ENCODE results near the gene CLCN2. TPM values are rescaled to one million over a fixed set of nuclear protein-coding genes. Genes with fewer than 3 reads are reported as not detected.
"Not testable (repeated sequence)": the region's sequence is repeated elsewhere in the genome, so short reads cannot be mapped to it uniquely, and the experiment has no call there.

Gene CLCN2
- total RNA-seq, 1 donor = 3.5 TPM

- peak in 1 of 3 donors; percentile 42 for DNase-seq (ENCODE audit: low read depth in 2 of 3, low spot score in 2 of 3)
Observed at GRCh38 chr3:184347321-184348056, 13.9 kb downstream of the CLCN2 start.

- no peak for DNase-seq (ENCODE audit: low read depth in 2 of 3, low spot score in 2 of 3)
Observed at GRCh38 chr3:184346480-184347190, 14.8 kb downstream of the CLCN2 start.

- DNase-seq (ENCODE audit: low read depth in 2 of 3, low spot score in 2 of 3) = peak in 2 of 3 donors; percentile 40 to 54
Observed at GRCh38 chr3:184345317-184346144, 15.9 kb downstream of the CLCN2 start.

GRCh38 chr3:184344579-184345316 is 16.7 kb downstream of the CLCN2 start:
- DNase-seq (ENCODE audit: low read depth in 2 of 3, low spot score in 2 of 3) = no peak

- DNase-seq (ENCODE audit: low read depth in 2 of 3, low spot score in 2 of 3) = no peak
Observed at GRCh38 chr3:184343200-184343876, 18.1 kb downstream of the CLCN2 start.

GRCh38 chr3:184341925-184342324 is 19.5 kb downstream of the CLCN2 start:
- DNase-seq (ENCODE audit: low read depth in 2 of 3, low spot score in 2 of 3) = no peak

GRCh38 chr3:184339451-184340135 is 21.8 kb downstream of the CLCN2 start:
- not testable (repeated sequence) for DNase-seq (ENCODE audit: low read depth in 2 of 3, low spot score in 2 of 3)

- DNase-seq (ENCODE audit: low read depth in 2 of 3, low spot score in 2 of 3) = no peak
Observed at GRCh38 chr3:184339001-184339400, 22.4 kb downstream of the CLCN2 start.

GRCh38 chr3:184338511-184338945 is 22.9 kb downstream of the CLCN2 start:
- DNase-seq (ENCODE audit: low read depth in 2 of 3, low spot score in 2 of 3) = no peak

- no peak for DNase-seq (ENCODE audit: low read depth in 2 of 3, low spot score in 2 of 3)
Observed at GRCh38 chr3:184337981-184338380, 23.4 kb downstream of the CLCN2 start.

- DNase-seq (ENCODE audit: low read depth in 2 of 3, low spot score in 2 of 3) = no peak
Observed at GRCh38 chr3:184337399-184337714, 24.0 kb downstream of the CLCN2 start, which contains the start of gene FAM131A. TSS of gene FAM131A (plus strand) at chr3:184337600. CDS start at chr3:184337631, 31 bp downstream.

GRCh38 chr3:184336547-184337398 is 24.6 kb downstream of the CLCN2 start:
- DNase-seq (ENCODE audit: low read depth in 2 of 3, low spot score in 2 of 3) = no peak

GRCh38 chr3:184335661-184336546 is 25.5 kb downstream of the CLCN2 start:
- DNase-seq (ENCODE audit: low read depth in 2 of 3, low spot score in 2 of 3) = peak; percentile 76 to 88 (median 79)

- DNase-seq (ENCODE audit: low read depth in 2 of 3, low spot score in 2 of 3) = no peak
Observed at GRCh38 chr3:184335291-184335660, 26.1 kb downstream of the CLCN2 start.

GRCh38 chr3:184334470-184335158 is 26.8 kb downstream of the CLCN2 start:
- peak in 2 of 3 donors; percentile 33 to 52 for DNase-seq (ENCODE audit: low read depth in 2 of 3, low spot score in 2 of 3)

- DNase-seq (ENCODE audit: low read depth in 2 of 3, low spot score in 2 of 3) = no peak
Observed at GRCh38 chr3:184333700-184334099, 27.7 kb downstream of the CLCN2 start.

- DNase-seq (ENCODE audit: low read depth in 2 of 3, low spot score in 2 of 3) = no peak
Observed at GRCh38 chr3:184333190-184333589, 28.2 kb downstream of the CLCN2 start.

Data from hematopoietic multipotent progenitor cell (in vitro differentiated cells).